HG03571 (cell line): ENCODE data around the gene KIAA0930.
"Not testable (repeated sequence)": the region's sequence is repeated elsewhere in the genome, so short reads cannot be mapped to it uniquely, and the experiment has no call there.

Experiments used
- ATAC-seq: cut with Tn5 transposase; IDR thresholded peaks from one replicate; pipeline ENCODE4 v1.9.1; 2021; ENCODE audit not compliant: unreplicated experiment

Gene KIAA0930

DNA sequence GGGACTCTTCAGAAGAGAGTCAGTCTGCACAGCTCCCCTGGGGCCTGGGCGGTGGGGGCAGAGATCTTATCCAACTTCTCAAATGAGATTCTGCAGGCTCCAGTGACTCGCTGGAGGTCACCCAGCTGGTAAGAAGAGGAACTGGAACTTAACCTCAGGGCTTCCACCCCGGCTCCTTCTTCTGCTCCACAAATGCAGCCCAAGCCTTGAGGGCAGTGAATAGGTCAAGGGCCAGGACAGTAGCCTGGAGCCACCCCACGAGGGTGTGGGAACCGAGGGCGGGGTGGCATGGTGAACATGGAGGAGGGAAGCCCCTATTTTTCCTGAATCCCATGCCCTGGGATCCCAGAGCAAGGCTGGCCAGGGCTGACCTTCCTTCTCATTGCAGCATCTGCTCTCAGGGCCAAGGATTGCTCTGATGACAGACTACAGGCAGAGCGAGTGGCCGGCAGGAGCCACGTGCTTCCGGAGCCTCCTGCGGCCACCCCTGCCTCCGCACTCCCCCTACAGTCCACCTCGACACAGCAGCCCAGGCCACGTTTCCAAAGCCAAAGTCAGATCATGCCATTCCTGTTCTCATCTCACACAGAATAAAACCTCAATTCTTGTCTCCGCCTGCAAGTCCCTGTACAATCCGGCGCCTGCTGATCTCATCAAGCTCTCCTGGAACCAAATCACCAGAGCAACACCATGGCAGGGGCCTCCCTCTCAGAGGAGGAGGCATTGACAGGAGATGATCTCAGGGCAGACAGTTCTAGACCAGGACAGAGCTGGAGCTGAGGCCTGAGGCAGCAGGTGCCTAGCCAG, 23.0 kb upstream of the KIAA0930 start:
- peak; percentile 60 for ATAC-seq

DNA sequence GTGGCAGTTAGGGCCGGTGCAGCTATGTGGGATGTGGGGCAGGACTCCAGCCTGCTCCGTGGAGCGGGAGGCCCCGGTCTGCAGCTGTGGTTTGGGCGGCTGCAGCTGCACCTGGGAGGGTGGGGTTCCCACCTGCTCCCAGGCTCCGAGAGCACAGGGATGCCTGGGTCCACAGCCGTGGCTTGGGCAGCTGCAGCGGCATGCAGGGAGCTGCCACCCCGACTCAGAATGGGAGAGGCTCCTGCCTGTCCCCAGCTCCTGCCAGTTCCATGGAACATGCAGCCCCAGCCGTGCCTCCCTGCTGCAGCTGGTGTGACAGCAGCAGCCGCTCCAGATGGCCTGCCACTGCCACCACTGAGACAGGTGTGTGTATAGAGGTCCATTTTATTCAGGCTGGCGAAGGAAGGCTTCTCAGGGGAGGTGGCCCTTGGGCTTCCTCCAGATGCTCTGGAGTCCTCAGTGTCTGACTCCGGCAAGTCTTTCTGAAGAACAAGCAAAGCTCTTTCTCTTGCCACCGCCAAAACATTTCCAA, 22.3 kb upstream of the KIAA0930 start:
- ATAC-seq: peak; percentile 25

GRCh38 chr22:45262195-45262930, 21.7 kb upstream of the KIAA0930 start:
- no peak for ATAC-seq

DNA sequence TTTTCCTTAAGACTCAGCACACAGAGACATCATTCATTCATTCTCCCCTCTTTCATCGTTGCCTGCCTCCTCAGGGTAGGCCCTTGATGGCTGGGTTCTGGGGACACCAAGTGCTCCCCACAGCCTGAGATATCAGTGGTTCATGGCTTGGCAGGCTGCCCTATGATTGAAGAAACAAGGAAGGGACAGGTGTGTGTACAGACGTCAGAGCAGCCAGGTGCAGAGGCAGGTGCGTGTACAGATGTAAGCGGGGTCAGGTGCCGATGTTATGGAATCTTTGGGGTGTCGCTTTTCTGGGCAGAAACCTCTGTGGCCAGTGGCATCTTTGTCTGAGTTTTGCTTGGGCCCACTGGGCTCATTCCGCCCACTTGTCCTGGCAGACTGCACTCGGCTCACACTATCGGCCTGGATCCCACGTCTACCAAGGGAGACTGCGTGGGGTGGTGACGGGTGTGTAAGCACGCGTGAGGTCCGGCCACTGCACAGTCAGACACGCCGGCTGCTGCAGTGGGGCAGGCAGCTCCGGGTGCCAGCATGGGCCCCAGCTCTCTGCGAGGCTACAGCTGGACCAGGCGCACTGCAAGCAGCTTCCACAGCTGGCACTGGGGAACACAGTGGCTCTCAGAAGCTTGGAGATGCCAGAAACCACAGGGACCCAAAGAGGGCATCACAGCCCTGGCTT, 20.9 kb upstream of the KIAA0930 start:
- no peak for ATAC-seq

GRCh38 chr22:45260395-45260759, 19.7 kb upstream of the KIAA0930 start:
- not testable (repeated sequence) for ATAC-seq

DNA sequence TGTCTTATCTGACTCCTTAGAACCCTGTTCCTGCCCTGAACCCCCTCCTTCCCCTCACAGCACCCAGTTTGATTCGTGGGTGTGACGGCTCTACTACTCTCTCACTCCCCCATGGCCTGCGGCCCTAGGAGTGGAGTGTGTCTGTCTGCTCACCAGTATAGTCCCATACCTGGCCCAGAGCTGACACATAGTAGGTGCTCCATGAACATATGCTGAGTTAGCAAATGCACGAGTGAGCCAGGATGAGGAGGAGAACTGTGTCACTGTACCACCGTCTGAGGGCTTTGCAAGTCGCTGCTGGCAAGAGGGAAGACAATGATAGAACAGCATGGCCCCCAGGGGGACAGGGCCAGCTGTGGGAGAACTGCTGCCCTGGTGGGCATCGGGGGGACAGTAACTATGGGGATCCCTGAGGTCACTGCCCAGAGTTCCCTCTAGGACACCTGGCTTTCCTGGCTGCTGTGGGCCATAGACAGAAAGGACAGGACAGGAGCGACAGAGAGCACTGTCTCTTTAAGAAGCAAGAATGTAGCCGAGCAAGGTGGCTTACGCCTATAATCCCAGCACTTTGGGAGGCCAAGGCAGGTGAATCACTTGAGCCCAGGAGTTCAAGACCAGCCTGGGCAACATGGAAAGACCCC, 19.2 kb upstream of the KIAA0930 start:
- ATAC-seq: no peak

DNA sequence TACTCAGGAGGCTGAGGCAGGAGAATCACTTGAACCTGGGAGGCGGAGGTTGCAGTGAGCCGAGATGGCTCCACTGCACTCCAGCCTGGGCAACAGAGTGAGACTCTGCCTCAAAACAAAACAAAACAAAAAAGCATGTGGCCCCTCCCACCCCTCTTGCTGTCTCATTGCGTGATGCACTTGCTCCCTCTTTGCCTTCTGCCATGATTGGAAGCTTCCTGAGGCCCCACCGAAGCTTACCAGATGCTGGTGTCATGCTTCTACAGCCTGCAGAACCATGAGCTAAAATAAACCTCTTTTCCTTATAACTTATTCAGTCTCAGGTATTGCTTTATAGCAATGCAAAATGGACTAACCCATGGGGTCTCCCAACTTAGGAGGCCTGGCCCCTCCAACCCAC, 17.2 kb upstream of the KIAA0930 start:
- not testable (repeated sequence) for ATAC-seq

DNA sequence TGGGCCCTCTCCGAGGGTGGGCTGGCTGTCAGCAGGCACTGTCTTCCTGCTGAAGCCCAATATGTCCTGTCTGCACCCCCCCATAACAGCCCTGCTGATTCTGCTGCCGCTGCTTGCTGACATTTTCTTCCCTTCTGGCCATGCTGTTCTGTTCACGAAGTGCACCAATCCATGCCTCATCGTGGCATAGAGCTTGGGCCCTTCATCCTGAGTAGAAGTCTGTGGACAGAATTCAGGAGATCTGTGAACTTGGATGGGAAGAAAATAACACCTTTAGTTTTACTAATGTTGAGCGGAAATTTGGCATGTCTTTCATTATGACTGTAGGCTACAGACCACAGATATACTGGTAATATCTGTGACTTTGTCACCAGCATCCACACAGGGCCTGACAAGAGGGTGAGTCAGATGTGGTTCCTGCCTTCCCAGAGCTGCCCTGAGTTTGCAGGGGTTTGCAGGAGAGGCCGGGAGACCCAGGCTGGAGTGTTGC, 14.1 kb upstream of the KIAA0930 start:
- ATAC-seq: no peak

- ATAC-seq: no peak
Observed at GRCh38 chr22:45254388-45254787, 13.7 kb upstream of the KIAA0930 start.

DNA sequence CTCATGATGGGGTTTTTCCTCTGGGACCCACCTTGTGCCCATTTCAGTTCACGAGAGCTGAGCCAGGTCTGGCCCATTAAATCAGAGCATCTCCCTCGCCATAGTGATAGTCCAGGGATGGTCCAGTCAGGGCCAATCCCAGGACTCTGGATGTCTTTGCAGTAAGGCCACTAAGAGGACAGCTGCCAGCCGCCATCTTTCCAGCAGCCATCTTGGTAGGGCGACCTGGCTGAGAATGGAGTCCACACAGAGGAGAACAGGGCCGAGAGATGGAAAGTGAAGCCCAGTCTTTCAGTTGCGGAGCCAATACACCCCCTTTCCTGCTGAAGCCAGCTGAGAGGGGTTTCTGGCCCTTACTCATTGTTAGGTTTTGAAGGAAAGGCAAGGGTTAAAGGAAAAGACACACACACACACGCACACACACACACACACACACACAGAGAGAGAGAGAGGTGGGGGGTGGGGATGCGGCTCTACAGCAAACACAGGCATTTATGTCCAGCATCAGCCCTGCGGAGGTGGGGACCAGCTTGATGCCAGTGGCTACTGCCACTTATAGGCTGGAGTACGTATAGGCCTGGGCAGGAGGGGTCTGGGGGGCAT, 12.4 kb upstream of the KIAA0930 start:
- no peak for ATAC-seq

DNA sequence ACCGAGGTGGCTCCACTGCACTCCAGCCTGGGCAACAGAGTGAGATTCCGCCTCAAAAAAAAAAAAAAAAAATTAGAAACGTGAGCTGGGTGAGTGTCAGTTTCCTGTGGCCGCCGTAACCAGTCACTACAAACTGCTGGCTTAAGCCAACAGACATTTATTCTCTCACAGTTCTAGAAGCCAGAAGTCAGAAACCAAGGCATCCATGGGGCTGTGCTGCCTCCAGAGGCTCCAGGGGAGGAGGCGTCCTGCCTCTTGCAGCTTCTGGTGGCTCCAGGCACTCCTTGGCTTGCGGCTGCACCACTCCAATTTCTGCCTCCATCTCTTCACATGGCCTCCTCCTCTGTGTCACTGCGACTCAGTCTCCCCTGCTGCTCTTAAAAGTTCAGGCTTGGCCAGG, 11.1 kb upstream of the KIAA0930 start:
- ATAC-seq: no peak

DNA sequence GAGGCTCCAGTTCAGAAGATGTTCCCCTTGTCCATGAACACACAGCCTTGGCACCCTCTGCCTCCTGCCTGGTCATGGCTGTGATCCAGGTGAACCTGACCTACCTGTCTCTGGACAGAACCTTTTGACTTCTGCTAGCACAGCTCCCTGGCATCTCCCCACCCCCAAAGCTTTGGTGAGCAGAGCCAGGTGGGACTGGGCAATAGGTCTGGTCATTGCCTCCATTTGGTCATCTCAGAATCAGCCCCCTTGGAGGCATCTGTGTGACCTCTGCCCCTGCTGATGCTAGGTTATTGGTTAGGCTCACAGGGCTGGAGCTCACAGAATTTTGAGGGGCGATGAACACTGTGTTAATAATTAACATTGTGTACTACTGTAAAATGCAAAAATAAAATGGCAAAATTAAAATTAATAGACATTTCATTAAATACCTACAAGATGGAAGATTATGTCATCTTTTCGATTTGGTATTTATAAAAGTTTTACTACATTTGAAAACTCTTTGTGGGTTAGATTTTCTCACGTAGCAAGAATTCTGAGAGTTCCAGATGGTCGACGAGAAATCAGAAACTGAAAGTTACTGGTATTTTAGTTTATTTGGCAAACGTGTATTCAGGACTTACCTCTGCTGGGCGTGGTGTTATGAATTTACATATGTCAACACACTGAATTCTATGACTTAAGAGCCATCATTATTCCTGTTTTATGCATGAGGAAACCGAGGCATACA, 8.3 kb upstream of the KIAA0930 start:
- ATAC-seq: no peak

DNA sequence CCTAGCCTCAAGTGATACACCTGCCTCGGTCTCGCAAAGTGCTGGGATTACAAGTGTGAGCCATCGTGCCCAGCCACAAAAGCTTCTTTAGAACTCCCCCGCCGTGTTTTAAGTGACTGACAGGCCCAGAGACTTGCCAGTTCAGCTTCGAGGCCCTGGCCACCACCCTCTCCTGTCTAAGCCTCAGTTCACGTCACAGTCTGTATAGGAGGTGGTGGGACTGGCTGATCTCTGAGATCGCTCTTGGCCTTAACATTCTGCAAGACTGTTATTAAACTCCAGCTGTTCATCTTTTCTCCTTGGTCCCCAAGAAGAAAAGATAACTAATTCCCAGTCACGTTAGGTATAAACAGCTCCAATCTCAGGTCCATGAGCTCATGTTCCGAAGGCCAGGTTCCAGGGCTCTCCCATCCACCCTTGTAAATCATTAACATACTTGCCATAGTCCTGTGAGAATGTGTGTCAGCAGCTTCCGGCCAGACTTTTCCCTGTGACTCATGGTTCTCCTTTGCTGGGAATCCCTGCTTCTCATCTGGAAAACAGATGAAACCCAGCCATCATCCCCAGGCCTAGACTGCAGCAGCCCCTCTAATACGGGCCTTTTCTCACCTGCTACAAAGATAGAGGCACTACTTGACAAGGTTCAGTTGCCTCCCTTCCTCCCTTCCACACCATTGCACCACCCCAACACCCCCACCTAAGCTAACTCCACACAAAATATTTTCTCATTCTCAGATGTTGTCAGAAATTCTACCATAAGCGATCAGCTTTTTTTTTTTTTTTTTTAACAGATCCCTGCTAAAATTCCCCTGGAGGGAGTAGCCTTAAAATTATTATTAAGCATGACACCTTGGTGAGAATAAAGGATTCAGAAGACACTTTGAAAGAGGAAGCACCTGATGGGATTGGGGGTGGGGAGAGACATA, 5.6 kb upstream of the KIAA0930 start:
- no peak for ATAC-seq

GRCh38 chr22:45244916-45245315, 4.2 kb upstream of the KIAA0930 start:
- no peak for ATAC-seq

GRCh38 chr22:45242778-45243191, 2.1 kb upstream of the KIAA0930 start:
- no peak for ATAC-seq

DNA sequence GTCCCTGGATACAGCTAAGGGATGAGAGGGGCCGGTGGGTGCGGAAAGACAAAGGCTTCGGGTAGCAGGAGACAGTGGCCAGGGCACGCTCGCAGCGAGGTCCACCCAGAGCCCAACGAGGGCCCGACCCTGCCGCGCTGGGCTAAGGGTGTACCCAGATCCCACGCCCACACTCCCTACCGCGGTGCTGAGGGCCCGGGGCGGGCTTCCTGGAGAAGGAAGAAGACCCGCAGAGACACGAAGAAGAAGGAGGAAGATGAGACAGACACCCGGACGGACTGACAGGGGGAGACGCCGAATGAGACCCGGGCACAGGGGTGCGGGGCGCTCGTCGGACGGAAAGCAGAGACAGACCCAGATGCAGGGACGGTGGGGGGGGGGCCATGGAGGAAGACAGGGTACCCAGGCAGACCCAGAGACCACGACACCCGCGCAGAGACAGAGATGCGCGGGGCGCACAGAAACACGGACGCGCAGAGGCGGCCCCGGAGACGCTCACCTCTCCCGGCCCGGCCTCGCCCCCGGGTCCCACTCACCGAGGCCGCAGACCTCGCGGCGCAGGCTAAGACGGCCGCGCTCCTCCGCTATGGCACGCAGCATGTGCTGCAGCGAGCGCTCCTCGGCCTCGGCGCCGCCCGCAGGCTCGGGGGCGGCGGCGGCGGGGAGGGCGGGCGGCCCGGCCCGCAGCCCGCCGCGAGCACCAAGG, 437 bp downstream of the KIAA0930 start:
- ATAC-seq: no peak

GRCh38 chr22:45239681-45240051, 1.0 kb downstream of the KIAA0930 start:
- ATAC-seq: no peak

GRCh38 chr22:45238957-45239680, 1.6 kb downstream of the KIAA0930 start:
- ATAC-seq: no peak
